Measurements from ENCODE around the gene AKR7A2. TPM values are rescaled to one million over a fixed set of nuclear protein-coding genes. Genes with fewer than 3 reads are reported as not detected.

AKR7A2 gene
- 128 TPM in 2 replicates for total RNA-seq

GRCh38 chr1:19311931-19312781, at the start of gene AKR7A2, which contains the start of gene SLC66A1:
Gene AKR7A2 (minus strand): TSS chr1:19312144. CDS start chr1:19312124, 20 bp downstream.
Gene SLC66A1 (plus strand): TSS chr1:19312326. CDS start chr1:19317678, 5,352 bp downstream.

GRCh38 chr1:19288324-19289241, 23.4 kb downstream of the AKR7A2 start, which contains the start of gene AKR7A3:
Gene AKR7A3 (minus strand): TSS chr1:19288770. CDS start chr1:19288709, 61 bp downstream.

Other genes starting within 250 kb of the AKR7A2 start
- gene UBR4, start 101.9 kb downstream of the AKR7A2 start, total RNA-seq, result 43.5 and 65.6 TPM in 2 replicates
- 31.4 and 52.9 TPM in 2 replicates for gene EMC1, start 60.6 kb downstream of the AKR7A2 start, total RNA-seq
- gene MRTO4, start 60.3 kb downstream of the AKR7A2 start, total RNA-seq, result 20.7 and 21.4 TPM in 2 replicates
- 0.26 and 0.70 TPM in 2 replicates for gene AKR7A3, start 23.4 kb downstream of the AKR7A2 start, total RNA-seq
- gene SLC66A1, start 182 bp upstream of the AKR7A2 start, total RNA-seq, result 18.6 and 22.3 TPM in 2 replicates
- 121 and 130 TPM in 2 replicates for gene CAPZB, start 173.4 kb upstream of the AKR7A2 start, total RNA-seq